A673 (cell line): ENCODE measurements around the gene MED12L. TPM values are rescaled to one million over a fixed set of nuclear protein-coding genes. Genes with fewer than 3 reads are reported as not detected.
"Not testable (repeated sequence)": the region's sequence is repeated elsewhere in the genome, so short reads cannot be mapped to it uniquely, and the experiment has no call there.

Experiments used
- BruUV-seq: library from RNA; stranded (reverse); fragments of 400-500 nt; replicated peaks from 2 replicates; lab custom pipeline; 2021; lab: Mats Ljungman, UMichigan
- CTCF ChIA-PET: fragments of 300-600 bp; sonication (Branson Sonifier 250); formaldehyde crosslinking; loops from one replicate; lab custom pipeline; 2022; ENCODE audit warnings: antibody characterized with exemption; lab: Charles Lee
- POLR2A ChIA-PET: fragments of 300-600 bp; sonication (Branson Sonifier 250); formaldehyde crosslinking; loops from one replicate; lab custom pipeline; 2022; ENCODE audit warnings: antibody characterized with exemption; ENCODE audit not compliant: low non-redundant PET; lab: Charles Lee
- DNase-seq: peaks from one replicate; pipeline ENCODE4 v3.0.0-alpha.2; 2015; ENCODE audit warnings: low spot score
- H3K27ac ChIP-seq: fragments of 200-600 bp; sonication (generic); 2 replicates; pipeline ENCODE4 v1.5.1; 2016; ENCODE audit warnings: mixed run types, low read depth, mild to moderate bottlenecking, mixed read lengths, antibody characterized with exemption, low read length; ENCODE audit not compliant: poor library complexity, severe bottlenecking
- H3K27me3 ChIP-seq: fragments of 200-600 bp; sonication (generic); replicated peaks from 2 replicates; pipeline ENCODE4 v1.6.1; 2017; ENCODE audit warnings: mixed run types, low read depth, mild to moderate bottlenecking, mixed read lengths, antibody characterized with exemption, low read length; ENCODE audit not compliant: insufficient read depth, poor library complexity
- H3K36me3 ChIP-seq: fragments of 200-600 bp; sonication (generic); 2 replicates; pipeline ENCODE4 v1.6.1; 2016; ENCODE audit warnings: mixed run types, mild to moderate bottlenecking, mixed read lengths, antibody characterized with exemption, low read length; ENCODE audit not compliant: insufficient read depth, poor library complexity, severe bottlenecking
- H3K4me1 ChIP-seq: fragments of 200-600 bp; sonication (generic); 2 replicates; pipeline ENCODE4 v1.6.1; 2017; ENCODE audit warnings: mixed run types, mild to moderate bottlenecking, mixed read lengths, antibody characterized with exemption, low read length; ENCODE audit not compliant: insufficient read depth, poor library complexity, severe bottlenecking
- H3K4me3 ChIP-seq: fragments of 200-600 bp; sonication (generic); 2 replicates; pipeline ENCODE4 v1.5.1; 2016; ENCODE audit warnings: low read depth, mixed run types, mild to moderate bottlenecking, mixed read lengths, low read length; ENCODE audit not compliant: poor library complexity, severe bottlenecking
- H3K9me3 ChIP-seq: fragments of 200-600 bp; sonication (generic); 2 replicates; pipeline ENCODE4 v1.6.1; 2016; ENCODE audit warnings: mixed run types, low read depth, mild to moderate bottlenecking, mixed read lengths, antibody characterized with exemption, low read length; ENCODE audit not compliant: poor library complexity, severe bottlenecking
- EZH2 ChIP-seq: fragments of 200-600 bp; sonication (generic); IDR thresholded peaks from 2 replicates; pipeline ENCODE4 v1.6.1; 2017; ENCODE audit warnings: borderline replicate concordance, low read depth, mild to moderate bottlenecking, mixed read lengths, antibody characterized with exemption, low read length; ENCODE audit not compliant: poor library complexity, severe bottlenecking
- intact Hi-C: fragments of 100-400 bp; cut with micrococcal nuclease; formaldehyde crosslinking; loops from one replicate; pipeline ENCODE4 v1.10.0; 2022; ENCODE audit not compliant: unreplicated experiment
- total RNA-seq: library from RNA; stranded (reverse); gene quantifications from 2 replicates; pipeline ENCODE4 v1.2.3, GENCODE V29; 2021
- TF ChIP-seq, protein P1 (sequence below): fragments of 300-800, 200-600 bp; sonication (generic); conservative IDR thresholded peaks from 2 replicates; pipeline ENCODE4 v1.5.1; 2017; ENCODE audit warnings: low read depth, mild to moderate bottlenecking, antibody characterized with exemption, low read length, moderate library complexity, mixed read lengths

MED12L gene
- total RNA-seq, 1 experiment from 2014 or later: 0.71 TPM

DNA sequence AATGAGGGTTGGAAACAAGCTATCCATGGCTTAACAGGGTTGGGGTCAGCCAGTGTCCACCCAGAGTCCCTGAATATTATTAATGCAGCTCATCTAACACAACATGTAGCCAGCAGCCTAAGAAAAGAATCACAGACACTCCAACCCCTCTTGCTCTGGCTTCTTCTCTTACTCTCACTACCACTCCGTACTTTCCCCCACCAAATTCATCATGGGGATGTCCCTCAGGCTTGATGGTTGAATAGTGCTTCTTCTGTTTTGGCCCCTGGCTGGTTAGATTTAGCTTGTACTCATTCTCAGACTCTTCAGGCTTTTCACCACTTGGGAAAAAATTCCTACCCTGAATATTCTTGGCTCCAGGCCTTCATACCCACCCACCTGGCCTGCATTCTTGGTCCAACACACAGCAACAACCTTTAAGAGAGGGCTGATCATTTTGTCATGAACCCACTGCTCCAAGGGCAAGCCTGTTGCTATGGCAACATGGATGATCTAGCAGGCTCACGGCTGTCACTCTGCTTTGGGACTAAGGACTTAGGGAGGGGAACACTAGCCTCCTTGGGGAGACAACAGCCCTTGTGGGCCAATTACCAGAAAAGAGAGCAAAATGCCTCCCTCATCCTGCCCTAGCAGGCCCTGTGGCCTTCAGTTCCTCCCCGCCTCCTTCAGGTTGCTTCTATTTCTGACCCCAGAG, 9.4 kb upstream of the MED12L start:
- Histone ChIP-seq H3K4me1 (no peaks in the 10 kb centered on the region), H3K36me3 (no peaks in the 10 kb centered on the region), H3K27ac (no peak overlapping the region), H3K27me3 (peaks cover 27% of the 10 kb centered on the region), H3K9me3 (no peaks in the 10 kb centered on the region), H3K4me3 (no peak overlapping the region)
- intact Hi-C loops: no loop called here
- ChIA-PET POLR2A (no interaction called here), CTCF (no interaction called here)
- TF ChIP-seq, protein P1, sequence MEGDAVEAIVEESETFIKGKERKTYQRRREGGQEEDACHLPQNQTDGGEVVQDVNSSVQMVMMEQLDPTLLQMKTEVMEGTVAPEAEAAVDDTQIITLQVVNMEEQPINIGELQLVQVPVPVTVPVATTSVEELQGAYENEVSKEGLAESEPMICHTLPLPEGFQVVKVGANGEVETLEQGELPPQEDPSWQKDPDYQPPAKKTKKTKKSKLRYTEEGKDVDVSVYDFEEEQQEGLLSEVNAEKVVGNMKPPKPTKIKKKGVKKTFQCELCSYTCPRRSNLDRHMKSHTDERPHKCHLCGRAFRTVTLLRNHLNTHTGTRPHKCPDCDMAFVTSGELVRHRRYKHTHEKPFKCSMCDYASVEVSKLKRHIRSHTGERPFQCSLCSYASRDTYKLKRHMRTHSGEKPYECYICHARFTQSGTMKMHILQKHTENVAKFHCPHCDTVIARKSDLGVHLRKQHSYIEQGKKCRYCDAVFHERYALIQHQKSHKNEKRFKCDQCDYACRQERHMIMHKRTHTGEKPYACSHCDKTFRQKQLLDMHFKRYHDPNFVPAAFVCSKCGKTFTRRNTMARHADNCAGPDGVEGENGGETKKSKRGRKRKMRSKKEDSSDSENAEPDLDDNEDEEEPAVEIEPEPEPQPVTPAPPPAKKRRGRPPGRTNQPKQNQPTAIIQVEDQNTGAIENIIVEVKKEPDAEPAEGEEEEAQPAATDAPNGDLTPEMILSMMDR: no peak
- no peak for TF ChIP-seq EZH2
- BruUV-seq: no TSS peak
- no peak for DNase-seq

DNA sequence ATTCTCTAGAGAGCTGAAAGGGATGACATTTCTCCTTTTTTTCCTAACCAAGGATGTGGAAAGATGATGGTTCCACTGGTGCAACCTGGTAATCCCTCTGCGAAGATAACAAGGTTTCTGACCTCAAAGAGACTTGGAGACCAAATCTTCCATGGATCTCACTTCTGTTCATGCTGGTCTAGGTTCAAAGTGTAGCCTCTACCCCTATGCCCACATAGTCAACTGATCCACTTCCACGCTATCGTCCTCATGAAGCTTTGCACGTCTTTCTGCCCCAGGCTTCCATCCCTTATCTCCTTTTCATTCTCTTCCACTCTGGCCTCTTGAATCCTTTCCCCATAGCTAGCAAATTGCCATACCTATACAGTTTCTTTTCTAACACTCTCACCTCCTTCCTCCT, 8.8 kb upstream of the MED12L start:
- ChIA-PET POLR2A (no interaction called here), CTCF (no interaction called here)
- BruUV-seq: no TSS peak

DNA sequence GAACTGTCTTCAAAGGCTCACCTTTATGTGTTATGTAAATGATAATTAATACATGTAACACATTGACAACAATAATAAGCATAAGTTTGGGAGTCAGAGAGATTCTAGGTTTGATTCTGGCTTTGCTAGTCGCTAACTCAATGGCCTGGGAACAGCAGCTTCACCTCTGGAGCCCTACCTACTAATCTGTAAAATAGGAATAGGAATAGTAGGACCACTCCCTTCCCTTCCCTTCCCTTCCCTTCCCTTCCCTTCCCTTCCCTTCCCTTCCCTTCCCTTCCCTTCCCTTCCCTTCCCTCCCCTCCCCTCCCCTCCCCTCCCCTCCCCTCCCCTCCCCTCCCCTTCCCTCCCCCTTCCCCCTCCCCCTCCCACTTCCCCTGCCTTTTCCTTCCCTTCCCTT, 4.4 kb upstream of the MED12L start:
- POLR2A ChIA-PET: not testable (repeated sequence)

More for the DNA sequence above, 8.8 kb upstream of the MED12L start:
- H3K36me3 ChIP-seq: no peaks in the 10 kb centered on the region
- no peak overlapping the region for H3K27ac ChIP-seq
- no peaks in the 10 kb centered on the region for H3K4me1 ChIP-seq
- no peak for DNase-seq
- TF ChIP-seq, protein P1: no peak
- no peak for TF ChIP-seq EZH2
- H3K27me3 ChIP-seq: peaks cover 27% of the 10 kb centered on the region
- no peaks in the 10 kb centered on the region for H3K9me3 ChIP-seq
- H3K4me3 ChIP-seq: no peak overlapping the region
- intact Hi-C loops: no loop called here

More for the DNA sequence above, 4.4 kb upstream of the MED12L start:
- H3K4me1 ChIP-seq, DNase-seq, H3K9me3 ChIP-seq, BruUV-seq, H3K27ac ChIP-seq, H3K36me3 ChIP-seq, H3K4me3 ChIP-seq, CTCF ChIA-PET: not testable (repeated sequence)
- intact Hi-C loops: loop anchor here (10.0 kb wide), 1 partner anchor 296 kb away; no protein-coding TSS in a partner anchor
- peaks cover 48% of the 10 kb centered on the region for H3K27me3 ChIP-seq
